GM18507 (cell line): ENCODE measurements around the gene LCOR.
A peak's percentile ranks its signal among the peaks of the same experiment; 100 is the strongest.
"Not testable (repeated sequence)": the region's sequence is repeated elsewhere in the genome, so short reads cannot be mapped to it uniquely, and the experiment has no call there.

Experiments
- DNase-seq: peaks from one replicate; pipeline ENCODE4 v3.0.0; 2011; ENCODE audit warnings: low read depth; ENCODE audit not compliant: insufficient read length; ENCODE audit errors: extremely low spot score
- FAIRE-seq: peaks from 2 replicates; lab custom pipeline; 2011; peaks lifted over from hg19 to GRCh38; lab: Jason Lieb, UNC

LCOR gene

DNA sequence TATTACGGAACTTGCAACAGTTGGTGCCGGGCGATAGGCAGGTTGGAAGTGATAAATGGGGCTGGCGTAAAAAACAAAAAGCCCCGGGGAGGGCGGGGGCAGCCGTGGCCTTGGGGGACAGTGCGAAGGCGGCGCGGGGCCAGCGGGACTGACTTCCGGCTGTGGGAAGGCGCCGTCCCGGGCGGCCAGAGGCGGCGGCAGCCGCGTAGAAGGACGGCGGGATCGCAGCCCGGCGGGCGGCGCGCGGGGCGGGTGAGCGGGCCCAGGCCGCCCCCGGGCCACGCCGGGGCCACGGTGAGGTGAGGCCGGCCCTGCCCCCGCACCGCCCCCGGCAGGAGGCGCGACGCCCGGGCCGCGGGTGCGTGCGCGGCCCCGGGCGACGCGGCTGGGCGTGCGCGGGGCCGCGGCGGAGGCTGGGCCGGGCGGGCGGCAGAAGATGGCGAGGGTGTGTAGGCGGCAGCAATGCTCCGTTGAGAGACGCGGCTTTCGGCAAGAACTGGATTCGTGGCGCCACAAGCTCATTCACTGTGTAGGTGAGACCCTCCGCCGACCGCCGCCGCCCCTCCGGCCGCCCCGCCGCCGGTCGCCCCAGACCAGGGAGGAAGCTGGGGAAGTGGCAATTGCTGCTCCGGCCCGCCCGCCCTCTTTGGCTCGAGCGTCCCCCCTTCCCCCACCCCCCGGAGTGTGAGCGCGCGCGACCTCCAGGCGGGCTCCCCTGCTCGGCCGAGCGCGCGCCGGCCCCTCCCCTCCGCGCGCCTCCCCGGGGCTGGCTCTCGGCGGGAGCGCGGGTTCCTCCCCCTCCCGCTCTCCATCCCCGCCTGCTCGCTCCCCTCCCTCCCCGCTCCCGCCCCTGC, at the start of gene LCOR:
Gene LCOR (plus strand): TSS at position 432 of the 854 bp plus-strand sequence. CDS start 116,760 bp downstream, outside the sequence.
- DNase-seq (peak; percentile 86), FAIRE-seq (peak; percentile 70)

DNA sequence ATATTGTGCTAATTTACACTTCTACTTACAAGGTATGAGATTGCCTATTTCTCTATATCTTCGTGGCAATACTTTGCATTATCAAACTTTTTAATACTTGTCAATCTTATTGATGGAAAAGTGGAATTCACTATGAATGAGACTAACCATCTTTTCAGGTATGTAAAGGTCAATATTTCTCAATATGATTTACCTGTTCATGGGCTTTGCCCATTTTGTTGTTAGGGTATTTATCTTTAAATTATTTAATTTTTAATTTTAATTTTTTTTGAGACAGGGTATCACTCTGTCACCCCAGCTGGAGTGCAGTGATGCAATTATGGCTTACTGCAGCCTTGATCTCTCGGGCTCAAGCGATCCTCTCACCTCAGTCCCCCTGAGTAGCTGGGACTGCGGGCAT, 47.8 kb upstream of the LCOR start:
- DNase-seq (no peak), FAIRE-seq (no peak)

DNA sequence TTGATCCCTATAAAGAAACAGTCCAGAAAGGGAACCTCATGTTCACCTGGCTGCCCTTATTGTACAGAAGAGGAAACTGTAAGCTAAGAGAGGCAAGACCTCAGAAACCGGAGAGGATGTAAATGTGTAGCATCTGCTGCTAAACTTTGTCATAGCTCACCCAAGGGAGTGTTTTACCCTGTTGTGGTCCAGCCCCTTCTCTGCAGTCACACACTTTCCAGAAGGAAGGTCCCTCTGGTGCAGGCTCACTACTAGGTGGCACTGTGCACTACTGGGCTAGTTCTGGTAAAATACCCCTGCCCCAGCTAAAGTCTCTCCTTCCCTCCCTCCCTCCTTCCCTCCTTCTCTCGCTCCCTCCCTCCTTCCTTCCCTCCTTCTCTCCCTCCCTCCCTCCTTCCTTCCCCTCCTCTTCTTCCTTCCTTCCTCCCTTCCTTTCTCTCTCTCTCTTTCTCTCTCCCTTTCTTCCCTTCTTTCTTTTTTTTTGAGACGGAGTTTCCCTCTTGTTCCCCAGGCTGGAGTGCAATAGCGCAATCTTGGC, 42.5 kb upstream of the LCOR start:
- DNase-seq = peak; percentile 33
- peak; percentile 92 for FAIRE-seq

DNA sequence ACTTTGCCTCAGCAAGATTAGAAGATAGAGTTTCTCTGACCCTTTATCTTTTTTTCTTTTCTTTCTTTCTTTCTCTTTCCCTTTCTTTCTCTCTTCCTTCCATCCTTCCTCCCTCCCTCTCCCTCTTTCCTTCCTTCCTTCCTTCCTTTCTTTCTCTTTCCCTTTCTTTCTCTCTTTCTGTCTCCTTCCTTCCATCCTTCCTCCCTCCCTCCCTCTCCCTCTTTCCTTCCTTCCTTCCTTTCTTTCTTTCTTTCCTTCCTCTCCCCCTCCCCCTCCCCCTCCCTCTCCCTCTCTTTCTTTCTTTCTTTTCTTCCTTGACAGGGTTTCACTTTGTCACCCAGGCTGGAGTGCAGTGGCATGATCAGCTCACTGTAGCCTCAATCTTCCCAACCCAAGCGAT, 40.2 kb upstream of the LCOR start:
- FAIRE-seq (no peak), DNase-seq (no peak)

DNA sequence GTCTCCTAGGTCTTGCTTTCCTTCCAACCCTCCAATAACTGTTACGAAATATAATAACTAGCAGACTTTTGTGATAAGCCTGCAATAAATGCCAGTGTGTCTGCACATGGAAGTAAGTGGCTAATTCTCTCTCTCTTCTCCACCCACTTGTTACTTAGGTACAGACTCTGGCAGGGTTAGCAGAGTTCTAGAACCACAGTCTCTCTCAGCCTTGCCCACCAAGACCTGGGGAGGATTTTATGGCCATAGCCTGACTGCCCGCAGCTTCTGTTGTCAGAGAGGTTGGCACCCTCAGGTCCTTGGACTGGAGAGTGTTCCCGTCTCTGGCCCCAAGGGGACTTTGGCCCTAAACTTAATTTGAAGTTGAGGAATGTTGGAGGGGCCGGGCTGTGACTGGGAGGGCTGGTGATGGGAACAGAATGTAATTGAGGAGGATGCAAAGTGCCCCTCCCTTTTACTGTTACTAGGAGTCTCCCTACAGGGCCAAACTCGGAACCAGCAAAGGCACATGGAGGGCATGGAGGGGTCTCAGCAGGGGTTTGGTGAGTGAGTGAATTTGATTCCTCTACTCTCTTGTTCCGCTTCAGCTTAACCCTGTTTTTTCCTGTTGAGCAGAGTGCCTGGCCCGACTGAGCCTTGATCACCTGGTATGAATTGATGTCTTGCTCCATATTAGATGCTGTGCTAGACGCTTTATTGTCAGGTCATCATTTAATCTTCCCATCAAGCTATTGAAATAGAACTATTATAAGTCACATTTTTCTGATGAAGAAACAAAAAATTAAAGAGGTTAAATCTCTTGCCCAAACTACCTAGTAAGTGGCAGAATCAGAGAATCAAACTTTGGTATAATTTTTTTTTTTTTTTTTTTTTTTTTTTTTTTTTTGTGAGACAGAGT, 37.0 kb upstream of the LCOR start:
- no peak for FAIRE-seq
- no peak for DNase-seq

DNA sequence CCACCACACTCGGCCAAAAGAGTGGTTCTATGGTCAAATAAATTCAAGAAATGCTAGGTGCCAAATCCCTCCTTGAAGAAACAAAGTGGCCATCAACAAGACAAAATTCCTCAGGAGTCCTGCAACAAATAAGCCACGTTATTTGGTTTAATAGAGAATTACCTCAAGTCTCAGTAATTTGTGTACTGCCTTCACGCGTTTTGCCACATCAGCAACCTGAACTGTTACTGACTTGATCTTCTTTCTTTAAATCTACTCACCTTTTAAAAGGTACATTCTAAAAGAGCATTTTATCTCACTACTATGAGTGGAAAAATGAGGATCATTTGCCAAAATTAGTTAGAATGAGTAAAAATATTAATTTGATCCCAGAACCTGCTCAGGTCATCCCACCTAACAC, 34.6 kb upstream of the LCOR start:
- no peak for DNase-seq
- no peak for FAIRE-seq

DNA sequence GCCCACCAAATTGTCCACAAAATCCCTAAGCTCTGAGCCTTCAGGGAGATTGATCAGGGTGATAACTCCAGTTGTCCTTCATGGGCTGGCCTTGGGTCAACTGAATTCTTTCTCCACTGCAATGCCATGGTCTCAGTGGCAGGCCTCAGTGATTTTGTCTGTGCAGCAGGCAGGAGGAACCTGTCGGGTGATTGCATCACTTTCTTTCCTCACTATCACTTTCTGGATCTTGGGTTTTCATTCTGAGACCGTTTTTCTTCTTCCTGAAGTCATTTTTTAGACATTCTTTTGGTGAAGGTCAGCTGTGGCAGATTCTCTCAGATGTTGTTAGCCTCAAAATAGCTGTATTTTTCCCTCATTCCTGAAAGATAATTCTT, 28.8 kb upstream of the LCOR start:
- no peak for FAIRE-seq
- no peak for DNase-seq

DNA sequence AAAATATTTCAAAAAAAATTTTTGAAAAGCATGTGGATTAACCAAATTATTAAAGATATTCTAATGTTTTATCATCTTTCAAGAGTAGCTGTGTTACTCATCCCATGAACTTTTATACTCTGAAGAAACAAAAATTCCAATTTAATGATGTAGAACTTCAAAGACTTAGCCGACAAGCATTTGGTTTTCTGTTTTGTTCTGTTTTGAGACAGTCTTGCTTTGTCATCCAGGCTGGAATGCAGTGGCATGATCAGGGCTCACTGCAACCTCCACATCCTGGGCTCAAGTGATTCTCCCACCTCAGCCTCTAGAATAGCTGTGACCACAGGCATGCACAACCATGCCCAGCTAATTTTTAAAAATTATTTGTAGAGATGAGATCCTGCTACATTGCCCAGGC, 17.8 kb upstream of the LCOR start:
- FAIRE-seq (no peak), DNase-seq (no peak)

DNA sequence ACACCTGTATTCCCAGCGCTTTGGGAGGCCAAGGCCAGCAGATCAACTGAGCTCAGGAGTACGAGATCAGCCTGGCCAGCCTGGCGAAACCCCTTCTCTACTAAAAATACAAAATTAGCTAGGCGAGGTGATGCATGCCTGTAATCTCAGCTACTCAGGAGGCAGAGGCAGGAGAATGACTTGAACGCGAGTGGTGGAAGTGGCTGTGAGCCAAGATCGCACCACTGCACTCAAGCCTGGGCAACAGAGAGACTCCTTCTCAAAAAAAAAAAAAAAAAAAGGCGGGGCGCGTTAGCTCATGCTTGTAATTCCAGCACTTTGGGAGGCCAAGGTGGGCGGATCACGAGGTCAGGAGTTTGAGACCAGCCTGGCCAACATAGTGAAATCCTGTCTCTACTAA, 13.1 kb upstream of the LCOR start:
- DNase-seq = not testable (repeated sequence)

DNA sequence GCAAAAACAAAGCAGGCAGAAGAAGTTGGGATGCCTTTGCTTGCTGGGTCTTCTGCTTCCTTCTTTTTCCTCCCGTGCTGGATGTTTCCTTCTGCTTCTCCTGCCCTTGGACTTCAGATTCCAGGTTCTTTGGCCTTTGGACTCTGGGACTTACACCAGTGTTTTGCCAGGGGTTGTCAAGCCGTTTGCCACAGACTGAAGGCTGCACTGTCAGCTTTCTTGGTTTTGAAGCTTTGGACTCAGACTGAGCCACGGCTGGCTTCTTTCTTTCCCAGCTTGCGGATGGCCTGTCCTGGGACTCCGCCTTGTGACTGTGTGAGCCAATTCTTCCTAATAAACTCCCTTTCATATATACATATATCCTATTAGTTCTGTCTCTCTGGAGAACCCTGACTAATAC, 11.3 kb upstream of the LCOR start:
- DNase-seq (no peak), FAIRE-seq (no peak)

More for the DNA sequence above, 13.1 kb upstream of the LCOR start:
- FAIRE-seq = not testable (repeated sequence)

DNA sequence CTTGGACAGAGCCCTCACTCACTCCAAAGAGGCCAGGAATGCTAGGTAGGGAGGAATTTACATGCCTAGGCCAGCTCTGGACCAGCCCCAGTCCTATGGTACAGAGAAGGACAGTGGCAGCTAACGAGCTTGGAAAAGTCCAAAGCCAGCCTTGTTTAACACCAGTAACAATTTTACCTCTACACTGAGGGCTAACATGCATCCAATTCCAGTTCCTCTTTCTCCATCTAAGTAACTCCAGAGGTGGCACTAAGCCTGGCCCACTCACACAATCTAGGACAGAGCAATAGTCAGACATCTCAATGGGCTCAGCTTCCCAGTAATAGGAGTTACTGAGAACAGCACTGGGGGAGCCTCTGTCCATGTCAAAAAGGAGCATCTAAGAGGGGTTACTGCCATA, 5.7 kb upstream of the LCOR start:
- DNase-seq = no peak
- FAIRE-seq = no peak

DNA sequence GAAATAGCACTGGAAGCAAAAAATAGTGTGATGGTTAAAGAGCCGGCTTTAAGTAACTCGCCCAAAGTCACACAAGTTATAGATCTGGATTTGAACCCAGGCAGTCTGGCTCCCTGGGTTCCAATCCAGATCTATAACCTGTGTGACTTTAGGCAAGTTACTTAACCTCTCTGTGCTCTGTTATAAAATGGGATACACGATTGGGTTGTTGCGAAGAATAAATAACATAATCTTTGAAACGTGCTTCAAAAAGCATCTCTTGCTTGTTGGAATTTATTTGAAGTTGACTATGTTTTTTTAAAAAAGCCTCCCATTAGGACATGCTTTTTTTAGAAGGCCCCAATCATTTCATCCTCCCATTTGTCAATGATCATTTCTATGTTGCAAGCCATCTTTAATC, 3.5 kb upstream of the LCOR start:
- FAIRE-seq = no peak
- DNase-seq = no peak

DNA sequence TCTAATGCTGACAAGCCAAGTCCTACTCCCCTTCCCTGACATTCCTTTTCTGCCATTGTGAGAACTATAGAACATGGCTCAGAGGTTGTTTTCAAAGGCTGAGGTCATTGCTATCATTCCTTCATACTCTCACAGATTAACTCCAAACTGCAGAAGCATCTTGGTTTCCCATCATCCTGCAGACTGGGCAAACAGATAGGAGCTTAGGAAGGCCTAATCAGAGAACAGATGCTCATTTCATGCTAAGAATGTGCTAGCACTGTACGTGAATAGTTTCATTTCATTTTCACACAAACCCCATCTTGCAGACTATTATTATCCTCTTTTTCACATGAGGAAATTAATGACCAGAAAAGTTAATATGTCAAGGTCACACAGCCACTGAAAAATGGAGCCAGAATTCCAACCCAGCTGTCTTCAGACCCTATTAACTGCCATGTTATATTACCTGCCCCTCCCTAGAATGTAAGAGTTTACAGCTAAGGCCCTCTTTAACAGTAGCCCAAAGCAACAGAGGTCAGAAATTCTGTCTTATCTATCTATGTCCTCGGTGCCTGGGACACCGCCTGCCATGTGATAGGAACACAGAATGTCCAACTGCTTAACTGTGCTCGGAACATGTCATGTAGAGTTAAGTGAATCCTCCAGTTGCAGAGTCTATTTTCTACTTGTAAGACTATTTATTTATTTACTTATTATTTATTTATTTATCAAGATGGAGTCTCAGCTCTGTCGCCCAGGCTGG, 2.9 kb upstream of the LCOR start:
- FAIRE-seq = peak; percentile 24
- no peak for DNase-seq

DNA sequence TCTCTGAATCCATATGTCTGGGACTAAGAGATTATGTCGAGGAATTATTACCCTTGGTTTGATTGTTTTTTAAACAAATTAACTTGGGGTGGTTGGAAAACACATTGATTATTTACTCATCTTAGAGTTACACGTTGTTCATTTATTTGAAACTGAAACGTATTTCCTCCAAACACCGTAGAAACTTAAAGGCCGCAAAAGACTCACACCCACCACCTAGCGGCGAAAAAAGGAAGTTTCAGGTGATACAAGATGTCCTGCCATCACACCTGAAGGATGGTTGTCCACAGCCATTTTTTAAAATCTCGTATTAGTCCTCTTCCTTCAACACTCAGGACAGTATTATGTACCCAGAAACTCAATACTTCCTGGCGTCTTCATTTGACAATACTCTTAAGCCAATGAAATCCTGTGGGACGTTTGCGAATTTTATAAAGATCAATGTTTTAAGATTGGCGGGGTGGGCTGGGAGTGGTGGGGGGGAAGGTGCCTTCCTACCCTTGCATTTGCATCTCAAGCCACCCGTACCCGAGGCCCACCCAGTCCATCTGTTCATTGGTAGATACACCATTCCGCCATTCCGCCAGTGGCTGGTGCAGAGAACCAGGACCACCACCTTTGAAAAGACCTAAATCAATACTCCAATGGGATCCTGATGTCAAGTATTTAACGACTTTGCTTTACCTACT, 1.4 kb upstream of the LCOR start:
- peak; percentile 93 for FAIRE-seq
- DNase-seq = peak; percentile 52

DNA sequence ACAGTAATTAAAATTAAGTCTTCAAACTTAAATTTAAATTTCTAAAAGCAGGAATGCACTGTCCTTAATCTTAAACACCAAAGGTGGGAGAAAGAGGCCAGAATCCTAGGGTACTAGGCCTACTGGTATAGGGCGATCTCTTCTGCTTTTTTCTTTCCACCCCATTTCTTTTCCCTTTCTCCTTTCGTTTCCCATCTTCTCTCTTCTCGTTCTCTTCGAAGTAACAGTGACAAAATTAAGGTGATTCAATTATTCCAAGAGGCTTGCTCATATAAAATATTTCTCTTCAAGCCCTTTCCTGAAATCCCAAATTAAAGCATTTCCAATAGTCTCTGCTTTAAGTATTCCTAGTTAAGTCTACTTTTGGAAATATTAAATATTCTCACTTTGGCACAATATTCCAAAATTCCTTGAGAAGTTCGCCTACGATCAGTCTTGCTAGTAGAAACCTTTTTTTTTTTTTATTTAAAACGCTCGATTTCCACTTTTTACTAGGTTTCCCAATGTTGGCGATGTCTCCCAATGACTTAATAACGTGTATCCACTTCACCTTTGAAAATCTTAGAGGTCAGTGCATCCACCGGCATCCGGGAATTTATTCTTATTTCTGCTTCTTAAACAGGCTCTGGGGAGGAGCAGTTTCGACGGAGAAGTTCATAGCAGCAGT, 765 bp upstream of the LCOR start:
- FAIRE-seq = peak; percentile 53

DNA sequence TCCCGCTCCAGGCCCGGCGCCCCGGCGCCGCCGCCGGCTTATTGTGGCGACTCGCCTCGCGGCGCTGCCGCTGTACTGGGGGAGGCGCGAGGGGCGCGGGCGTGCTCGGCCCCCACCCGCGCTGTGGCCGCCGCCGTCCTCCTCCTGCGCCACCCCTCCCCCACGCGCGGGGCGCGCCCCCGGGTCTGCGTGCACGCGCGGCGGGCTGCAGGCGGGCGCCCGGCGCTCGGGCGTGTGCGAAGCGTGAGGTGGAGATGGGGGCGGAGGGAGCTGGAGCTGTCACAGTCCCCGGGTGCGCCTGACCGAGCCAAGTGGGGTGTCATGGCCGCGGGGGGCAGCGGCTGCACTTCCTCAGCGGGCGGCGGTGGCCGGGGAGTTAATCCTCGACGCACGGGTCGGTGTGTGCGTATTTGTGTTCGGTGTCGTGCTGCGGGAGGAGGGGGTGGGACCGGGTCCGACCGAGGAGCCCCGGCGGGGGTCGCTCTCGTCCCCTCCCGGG, 672 bp downstream of the LCOR start:
- FAIRE-seq = peak; percentile 39
- DNase-seq = peak; percentile 84

More for the DNA sequence above, 765 bp upstream of the LCOR start:
- no peak for DNase-seq

DNA sequence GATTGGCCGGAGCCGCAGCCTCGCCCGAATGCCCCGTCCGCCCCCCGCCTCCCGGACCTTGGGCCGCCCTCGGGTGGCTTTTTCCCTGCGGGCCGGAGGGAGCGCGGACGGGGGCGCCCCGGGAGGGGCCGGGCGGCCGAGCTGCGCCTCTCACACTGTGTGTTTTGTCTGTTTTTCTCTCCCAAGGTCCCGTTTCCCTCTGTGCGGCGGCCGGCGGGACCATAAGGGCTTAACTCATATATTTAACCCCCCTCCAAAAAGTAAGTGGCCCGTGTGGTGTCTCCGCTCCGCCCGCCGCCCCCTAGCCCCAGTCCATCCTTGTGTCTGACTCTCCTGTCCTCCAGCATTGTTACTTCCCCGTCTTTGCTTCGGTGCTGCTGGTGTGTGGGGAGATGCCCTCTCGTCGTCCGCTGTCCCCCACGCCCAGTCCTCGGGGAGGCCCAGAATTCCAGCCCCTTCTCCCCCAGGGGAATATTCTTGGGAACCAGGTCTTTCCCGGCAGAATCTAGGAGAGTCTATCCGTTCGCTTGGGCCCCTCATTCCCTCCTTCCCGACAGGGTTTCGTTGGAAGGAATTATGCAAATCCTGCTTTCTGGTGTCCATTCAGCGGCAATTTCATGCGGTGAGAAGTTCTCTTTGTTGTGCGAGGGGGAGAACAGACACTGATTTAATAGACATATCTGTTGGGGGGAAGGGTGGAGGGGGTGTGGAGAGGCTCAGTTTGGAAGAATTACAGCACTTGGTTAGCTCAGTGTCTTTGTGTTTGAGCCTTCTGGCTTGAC, 1.3 kb downstream of the LCOR start:
- DNase-seq (no peak), FAIRE-seq (no peak)

DNA sequence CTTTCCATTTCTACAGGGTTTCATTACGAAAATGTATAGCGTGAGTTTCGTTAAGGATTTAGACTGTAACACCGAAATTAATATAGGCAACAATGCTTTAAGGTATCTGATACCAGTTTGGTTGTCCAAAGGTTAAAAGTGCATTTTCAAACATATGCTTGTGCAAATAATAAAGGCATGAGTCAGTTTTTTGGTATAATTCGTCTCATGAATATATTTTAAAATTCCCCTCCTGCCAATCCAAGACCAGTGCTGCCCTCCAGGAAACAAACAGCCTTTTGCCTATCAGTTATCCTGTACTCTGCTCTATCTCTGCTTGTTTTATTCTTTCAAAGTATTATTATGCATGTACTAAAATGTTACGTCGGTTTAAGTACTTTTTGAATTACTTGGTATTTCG, 2.0 kb downstream of the LCOR start:
- peak; percentile 66 for FAIRE-seq
- no peak for DNase-seq
